ENCODE measurements around the gene ABCA7.
"Not testable (repeated sequence)": the region's sequence is repeated elsewhere in the genome, so short reads cannot be mapped to it uniquely, and the experiment has no call there.

The ABCA7 gene

DNA sequence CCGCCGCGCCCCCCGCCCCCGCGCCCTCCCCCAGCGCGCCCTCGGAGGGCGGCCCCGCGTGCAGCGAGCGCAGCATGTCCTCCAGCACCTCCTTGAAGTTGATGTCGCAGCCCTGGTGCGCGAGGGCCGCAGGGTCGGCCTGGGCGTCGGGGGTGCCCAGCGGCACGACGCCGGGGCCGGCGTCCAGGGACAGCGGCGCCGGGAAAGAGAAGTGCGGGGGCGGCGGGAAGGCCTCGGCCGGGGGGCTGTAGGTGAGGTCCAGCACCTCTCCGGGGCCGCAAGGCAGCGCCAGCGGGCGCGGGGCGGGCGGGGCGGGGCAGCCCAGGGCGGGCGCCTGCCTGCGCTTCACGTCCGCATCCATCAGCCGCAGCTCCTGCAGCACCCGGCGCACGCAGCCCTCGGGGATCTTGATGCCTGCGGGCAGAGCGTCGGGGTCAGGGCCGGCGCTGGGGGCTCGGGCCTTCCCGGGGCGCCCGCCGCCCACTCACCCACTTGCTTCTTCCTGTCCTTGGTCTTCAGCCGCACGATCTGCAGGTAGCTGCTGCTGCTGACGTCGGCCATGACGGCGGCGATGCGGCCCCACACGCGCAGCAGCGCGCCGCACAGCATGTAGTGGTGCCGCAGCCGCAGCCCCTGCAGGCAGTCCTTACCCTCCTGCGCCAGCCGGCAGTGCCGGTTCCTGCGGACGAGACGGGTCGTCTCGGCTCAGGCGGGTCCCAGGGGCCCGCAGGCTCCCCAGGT lies 68.6 kb downstream of the ABCA7 start:
- no peak for DNase-seq

DNA sequence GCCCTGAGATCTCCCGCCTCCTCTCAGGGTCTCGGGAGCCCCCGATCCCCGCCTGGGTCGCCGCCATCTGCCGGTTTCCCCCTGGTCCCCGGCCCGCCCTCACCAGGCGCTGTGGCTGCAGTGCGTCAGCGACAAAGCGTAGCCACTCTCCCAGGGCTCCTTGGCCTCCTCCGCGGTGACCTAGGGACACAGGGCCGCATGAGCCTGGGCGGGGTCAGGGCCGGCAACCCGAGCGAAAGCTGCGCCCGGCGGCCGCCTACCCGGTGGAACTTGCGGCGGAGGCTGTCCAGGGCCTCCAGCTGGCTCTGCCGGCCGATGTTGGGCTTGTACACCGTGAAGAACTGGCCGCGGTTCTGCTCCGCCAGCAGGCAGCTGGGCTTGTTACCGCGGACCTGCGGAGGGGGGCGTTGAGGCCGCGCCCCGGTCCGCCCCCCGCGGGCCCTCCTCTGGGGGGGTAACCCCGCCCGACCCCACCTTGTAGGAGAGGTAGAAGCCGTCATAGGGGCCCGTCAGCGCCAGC lies 69.2 kb downstream of the ABCA7 start:
- DNase-seq = no peak

DNA sequence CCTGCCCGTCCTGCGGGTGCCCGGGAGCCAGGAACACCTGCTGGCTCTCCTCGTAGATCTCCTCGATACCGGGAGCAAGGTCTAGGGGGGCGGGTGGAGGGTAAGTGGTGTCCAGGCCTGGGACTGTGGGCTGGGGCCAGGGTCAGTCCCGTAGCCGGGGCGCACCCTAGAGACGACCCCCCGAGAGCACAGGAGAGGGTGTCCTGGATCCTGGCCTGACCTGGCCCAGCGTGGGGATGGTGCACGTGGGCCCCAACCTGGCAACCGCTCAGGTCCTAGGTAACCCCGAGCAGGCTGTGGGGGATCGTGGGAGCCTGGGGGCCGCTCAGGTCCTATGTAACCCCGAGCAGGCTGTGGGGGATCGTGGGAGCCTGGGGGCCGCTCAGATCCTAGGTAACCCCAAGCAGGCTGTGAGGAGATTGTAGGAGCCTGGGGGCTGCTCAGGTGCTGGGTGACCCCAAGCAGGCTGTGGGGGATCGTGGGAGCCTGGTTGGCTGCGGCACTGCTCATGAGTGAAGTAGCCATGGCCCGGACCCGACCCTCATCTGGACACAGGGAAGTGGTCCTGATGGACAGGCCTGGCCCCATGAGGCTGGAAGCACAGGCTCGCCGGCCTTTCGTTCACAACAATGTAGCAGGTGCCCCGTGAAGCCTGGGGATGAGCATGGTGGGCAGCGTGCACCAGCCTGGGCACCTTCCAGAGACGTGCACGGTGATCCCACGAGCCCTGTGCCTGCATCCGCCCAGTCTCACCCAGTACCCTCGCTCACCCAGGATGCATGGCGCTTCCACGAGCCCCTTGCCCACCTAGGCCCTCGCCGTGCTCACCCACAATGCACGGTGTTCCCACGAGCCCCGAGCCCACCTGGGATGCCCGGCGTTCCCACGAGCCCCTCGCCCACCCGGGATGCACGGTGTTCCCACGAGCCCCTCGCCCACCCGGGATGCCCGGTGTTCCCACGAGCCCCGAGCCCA lies 70.1 kb downstream of the ABCA7 start:
- DNase-seq = no peak

DNA sequence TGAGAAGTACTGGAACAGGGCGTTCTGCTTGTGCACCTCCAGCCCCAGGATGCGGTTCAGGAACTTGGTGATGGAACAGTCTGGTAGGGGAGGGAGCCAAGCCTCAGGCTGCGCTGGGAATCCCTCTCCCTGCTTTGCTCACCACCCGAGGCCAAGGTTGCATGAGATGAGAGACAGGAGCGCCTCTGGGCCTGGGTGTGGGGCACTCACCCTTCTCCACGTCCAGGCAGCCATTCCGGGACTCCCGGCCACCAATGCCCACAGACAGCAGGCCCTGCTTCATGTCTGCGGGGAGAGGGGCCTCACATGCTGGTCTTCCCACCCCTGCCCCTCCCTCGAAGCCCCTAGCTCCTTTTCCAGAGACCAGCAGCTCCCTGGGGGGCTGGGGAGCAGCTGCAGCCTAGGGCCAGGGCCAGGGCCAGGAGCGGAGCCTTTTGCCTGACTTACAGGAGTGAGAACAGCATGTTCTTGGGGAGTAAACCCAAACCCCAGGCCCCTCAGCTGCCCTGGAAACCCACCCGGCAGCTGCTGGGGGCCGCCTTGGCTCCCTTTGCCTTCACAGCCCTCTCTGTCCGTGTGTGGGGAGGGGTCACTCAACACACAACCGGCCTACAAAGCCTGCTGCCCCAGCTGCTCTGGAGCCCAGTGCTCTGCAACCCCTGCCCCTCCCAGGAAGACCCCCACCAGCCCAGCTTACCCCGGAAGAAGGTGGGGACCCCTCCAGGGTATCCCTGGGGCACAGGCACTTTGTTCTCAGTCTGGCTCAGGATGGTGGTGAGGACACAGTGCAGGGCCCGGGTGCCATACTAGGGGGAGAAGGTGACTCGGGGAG lies 71.1 kb downstream of the ABCA7 start:
- DNase-seq = no peak

DNA sequence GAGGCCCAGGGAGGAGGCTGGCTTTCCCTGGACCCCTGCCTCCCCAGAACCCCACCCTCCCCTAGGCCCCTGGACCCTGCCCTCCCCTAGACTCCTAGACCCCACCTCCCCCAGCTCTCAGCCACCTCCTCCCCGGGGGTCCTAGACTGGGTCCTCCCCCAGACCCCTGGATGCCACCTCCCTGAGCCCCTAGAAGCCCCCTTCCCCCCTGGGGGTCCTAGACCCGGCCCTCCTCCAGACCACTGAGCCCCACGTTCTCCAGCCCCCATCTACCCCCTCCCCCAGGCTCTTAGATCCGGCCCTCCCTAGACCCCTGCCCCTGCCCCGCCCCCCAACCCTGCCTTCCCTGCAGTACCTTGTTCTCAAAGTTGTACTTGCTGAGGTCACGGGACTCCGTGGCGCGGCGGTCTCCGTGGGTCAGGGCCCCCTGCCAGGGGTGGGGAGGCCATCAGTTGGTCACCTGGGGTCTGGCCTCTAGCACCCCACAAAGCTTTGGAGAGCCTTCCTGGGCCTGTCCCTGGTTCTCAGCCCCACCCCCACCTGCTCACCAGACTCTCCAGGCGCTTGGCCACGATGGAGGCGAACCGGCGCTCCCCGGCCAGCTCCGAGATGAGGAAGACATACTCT lies 71.8 kb downstream of the ABCA7 start:
- DNase-seq = no peak

DNA sequence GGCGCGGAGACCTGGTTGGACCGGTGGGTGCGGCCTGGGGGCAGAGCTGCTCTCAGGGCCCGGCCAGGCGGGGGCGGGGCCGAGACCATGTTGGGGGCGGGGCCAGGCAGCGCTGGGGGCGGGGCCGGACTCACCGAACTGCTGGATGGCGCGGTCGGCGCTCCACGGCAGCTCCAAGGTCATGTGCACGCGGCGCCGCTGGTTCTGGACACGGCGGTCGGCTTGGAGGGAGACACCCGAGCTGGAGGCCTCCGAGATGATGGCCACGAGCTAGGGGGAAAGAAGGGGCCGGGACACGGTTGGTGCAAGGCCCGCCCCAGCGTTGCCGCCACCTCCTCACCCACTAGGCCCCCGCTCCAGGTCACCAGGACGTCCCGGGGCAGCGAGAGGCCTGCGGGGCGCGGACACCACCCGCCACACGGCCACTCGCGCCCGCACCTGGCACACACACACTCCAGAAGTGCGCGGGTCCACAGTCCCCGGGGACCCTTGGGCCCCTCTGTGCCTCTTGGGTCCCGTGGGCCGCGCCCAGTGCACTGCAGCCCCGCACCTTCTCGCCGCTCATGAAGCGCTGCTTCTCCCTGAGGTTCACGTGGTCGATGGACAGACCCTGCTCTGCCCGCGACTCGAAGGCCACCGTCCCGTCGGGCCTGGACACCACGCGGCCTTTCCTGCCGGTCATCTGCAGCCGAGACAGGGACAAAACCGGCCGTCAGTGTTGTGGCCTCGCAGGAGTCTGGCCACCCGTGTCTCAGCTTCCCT lies 72.5 kb downstream of the ABCA7 start:
- peak; percentile 90 for DNase-seq

DNA sequence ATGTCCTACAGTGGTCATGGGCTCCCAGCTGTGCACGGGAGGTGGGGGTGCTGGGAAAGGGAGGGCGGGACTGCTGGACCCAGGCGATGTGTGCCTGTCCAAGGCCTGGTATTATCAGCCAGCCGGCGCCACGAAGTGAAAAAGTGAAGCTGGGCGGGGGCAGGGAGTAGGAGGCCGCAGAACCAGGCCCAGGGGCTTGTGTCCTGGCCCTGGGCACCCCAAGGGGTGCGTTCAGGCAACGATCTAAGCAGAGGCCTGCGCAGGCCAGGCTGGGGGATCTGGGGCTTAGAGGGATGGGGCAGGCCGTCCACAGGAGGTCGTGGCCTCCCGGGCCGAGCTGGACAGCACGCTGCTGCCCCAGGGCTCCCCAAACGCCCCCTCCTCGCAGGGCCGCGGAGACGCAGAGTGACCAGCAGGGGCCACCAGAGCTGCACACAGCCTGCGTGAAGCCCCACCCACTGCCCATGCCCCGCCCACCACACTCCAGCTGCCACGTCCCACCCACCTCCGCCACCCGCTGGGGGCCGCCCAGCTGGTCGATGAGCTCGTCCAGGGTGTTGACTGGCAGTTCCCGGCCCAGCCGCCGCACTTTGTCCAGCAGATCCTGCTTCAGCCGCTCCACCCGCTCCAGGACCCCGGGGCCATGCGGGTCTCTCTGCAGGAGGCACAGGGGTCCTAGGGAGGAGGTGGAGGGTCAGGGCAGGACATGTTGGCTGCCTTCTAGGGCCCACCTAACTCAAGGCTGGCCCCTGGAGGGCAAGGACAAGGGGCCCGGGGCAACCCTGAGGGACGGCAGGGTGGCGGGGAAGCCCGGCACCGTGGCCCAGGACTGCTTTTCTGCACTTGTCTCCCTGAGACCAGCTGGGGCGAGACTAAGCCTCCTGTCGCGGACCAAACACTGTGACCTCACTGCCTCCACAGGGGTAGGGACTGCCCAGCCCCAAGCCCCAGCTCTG lies 73.4 kb downstream of the ABCA7 start:
- DNase-seq = peak; percentile 98

DNA sequence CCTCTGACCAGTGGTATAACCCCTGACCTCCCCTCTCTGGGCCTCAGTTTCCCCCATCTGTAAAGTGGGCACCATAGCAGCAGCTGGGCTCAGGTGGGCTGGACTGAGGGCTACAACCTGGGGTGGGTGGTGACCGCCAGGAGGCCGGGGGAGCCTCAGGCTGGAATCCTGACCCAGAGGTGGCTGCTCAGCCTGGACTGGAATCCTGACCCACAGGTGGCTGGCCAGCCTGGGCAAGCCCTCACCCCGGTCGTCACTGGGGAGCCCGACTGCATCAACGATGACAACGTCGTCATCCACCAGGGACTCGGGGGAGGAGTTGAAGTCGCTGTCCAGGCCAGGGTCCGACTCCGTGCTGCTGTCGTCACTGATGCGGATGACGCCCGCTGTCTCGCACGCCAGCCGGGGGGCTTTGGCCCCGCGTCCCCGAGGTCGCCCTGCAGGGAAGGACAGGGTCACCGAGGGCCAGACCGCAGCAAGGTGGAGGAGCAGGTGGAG lies 74.1 kb downstream of the ABCA7 start:
- no peak for DNase-seq

DNA sequence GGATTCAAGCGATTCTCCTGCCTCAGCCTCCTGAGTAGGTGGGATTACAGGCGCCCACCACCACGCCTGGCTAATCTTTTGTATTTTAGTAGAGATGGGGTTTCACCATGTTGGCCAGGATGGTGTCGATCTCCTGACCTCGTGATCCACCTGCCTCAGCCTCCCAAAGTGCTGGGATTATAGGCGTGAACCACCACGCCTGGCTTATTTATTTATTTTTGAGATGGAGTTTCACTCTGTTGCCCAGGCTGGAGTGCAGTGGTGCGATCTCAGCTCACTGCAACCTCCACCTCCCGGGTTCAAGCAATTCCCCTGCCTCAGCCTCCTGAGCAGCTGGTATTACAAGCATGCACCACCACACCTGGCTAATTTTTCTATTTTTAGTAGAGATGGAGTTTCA lies 74.8 kb downstream of the ABCA7 start:
- DNase-seq = not testable (repeated sequence)

Measured in islet precursor cell (in vitro differentiated cells).